Suppressor macrophage (primary cell): ENCODE data around the gene KCNIP1.

ENCODE experiments used
- DNase-seq, 4 experiments: peaks; one replicate each; pipeline ENCODE4 v3.0.0-alpha.2; 2020 to 2022

Gene KCNIP1

DNA sequence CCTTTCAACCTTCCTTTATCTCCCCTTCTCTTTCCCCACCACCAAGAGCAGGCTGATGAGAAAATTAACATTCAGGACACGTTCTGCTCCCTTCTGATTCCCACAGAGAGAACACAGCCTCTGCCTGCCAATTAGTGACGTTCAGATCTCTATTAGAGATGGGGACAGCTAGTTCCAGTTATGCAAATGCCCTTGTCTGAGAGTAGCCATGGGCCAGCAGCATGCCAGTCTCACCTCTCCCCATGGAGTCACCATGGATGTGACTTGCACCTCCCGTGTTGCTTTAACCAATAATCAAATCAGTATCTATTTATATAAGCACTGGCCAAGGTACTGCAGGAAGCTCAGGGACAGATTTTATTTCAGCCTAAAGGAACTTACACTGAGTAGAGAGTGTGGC is 61.3 kb downstream of the KCNIP1 start:
- no peak for DNase-seq

DNA sequence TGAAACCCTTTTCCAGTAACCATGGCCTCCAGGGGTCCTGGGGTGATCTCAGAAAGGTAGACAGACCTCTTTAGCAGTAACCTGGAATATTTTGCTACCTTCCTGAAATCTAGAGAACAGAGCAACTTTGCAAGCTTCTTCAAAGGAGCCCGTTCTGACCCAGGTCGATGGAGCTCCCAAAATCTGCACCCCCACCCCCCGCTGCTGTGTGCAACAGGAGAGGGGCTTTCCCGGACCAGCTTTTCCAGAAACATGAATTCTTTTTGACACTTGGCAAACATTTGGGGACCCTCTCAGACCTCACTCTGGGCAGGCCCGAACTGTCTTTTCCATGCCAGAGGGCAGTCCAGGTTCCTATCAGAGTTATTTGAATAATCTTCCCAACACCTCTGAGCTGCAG is 65.3 kb downstream of the KCNIP1 start:
- no peak for DNase-seq

DNA sequence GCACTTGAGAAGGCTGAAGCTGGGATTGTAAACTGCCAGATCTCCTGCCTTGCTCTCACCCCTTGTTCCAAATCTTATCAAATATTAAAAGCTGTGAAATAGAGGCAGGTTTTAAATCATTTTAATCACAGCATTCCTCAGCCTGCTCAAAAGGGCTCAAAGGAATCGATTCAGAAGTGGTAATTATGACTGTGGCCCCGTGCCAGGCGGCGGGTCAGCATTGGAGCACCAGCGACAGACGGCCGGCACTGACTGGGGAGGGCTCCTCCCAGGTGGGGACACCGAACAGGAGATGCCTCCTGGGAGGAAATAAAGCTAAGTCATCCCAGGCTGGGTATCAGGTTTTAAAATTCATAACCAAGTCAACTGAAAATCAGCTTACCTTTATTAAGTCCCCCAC is 66.7 kb downstream of the KCNIP1 start:
- no peak for DNase-seq

DNA sequence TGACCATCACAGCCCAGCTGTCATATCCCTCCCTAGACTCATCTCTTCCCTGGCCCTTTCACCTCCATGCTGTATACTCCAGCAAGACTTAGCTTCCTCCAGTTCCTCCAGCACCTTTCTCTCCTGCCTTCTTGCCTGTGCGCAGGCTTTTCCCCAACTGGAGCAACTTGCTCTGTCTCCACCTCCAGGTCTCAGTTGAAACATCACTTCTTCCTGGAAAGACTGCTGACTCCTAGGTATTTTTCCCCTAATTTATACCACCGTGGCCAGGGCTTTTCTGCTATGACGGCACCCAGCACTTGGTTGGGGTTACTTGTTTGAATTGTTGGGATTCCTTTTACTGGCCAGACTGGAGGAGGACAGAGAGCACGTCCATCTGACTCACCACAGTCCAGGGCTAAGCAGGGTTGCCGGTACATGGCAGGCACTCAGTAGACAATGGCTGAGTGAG is 67.5 kb downstream of the KCNIP1 start:
- DNase-seq: no peak

DNA sequence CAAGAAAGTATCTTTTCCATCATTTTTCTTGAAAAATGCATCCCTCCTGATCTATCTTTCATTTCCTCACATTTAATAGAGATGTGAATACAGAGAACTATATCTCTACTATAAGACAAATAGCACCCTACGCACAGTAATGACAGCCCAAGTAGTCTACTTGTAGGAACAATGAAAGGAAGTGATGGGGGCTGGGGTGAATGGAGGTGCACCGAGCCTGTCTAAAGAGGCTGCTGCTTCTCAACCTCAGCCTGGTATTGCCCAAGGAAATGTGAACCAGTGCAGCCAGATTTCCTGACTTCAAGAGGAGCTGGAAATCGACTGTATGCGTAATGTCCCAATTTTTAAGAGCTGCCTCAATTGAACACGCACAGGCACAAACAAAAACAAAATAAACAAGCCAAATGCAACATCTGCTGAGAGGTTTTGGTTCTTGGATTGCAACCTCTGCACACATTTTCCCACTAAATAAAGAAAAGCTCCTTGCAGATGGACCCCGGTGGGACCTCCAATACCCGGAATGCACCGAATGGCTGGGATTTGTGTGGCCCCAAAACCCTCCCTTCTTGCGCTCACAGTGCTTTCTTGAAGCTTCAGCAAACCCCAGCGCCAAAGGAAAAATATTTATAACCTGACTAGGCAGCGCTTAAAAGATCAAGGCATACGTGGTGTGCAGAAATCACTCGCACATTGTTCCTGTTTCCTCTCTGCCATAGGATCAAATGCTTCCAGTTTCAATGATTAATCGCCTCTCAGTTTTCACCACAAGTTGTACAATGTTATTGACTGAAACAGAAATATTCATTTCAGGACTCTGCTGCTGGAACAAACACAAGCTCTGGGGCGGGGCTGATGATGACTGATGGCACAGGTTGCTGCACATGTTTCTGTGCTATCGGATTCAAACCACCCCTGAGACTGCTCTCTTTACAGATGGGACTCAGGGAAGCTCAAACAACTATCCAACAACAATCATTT is 68.3 kb downstream of the KCNIP1 start:
- DNase-seq: peak; percentile 30 to 50 (median 40)

DNA sequence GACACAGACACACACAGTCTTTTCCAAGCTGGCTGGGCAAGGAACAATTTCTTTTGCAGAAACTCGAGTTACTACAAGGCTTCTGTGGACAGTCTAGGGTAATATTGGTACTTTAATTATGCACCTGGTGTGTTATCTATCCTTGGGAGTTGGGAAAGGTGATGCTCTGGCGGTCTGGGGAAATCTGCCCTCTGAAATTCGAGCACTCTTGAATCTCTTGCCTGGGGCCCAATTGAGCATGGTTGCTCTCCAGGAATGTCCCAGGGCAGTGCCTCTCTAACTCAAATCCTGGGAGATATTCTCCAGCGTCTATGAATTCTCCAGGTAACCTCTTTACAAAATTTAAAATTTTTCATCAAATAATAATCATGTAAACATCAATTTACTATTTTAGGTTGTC is 69.3 kb downstream of the KCNIP1 start:
- DNase-seq: no peak

DNA sequence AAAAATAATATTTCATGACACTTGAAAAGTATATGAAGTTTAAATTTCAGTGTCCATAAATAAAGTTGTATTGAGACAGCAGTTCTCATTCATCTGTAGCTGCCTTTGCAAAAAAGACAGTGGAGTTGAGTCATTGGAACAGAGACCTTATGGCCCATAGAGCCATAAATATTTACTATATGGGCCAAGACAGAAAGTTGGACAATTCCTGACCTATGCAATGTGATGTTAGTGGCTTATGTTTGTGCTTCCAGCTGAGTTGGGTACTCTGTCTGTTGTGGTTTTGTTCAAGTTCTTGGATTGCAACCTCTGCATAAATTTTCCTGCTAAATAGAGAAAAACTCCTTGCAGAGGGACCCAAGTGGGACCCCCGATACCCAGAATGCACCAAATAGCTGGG is 69.8 kb downstream of the KCNIP1 start:
- DNase-seq: no peak

DNA sequence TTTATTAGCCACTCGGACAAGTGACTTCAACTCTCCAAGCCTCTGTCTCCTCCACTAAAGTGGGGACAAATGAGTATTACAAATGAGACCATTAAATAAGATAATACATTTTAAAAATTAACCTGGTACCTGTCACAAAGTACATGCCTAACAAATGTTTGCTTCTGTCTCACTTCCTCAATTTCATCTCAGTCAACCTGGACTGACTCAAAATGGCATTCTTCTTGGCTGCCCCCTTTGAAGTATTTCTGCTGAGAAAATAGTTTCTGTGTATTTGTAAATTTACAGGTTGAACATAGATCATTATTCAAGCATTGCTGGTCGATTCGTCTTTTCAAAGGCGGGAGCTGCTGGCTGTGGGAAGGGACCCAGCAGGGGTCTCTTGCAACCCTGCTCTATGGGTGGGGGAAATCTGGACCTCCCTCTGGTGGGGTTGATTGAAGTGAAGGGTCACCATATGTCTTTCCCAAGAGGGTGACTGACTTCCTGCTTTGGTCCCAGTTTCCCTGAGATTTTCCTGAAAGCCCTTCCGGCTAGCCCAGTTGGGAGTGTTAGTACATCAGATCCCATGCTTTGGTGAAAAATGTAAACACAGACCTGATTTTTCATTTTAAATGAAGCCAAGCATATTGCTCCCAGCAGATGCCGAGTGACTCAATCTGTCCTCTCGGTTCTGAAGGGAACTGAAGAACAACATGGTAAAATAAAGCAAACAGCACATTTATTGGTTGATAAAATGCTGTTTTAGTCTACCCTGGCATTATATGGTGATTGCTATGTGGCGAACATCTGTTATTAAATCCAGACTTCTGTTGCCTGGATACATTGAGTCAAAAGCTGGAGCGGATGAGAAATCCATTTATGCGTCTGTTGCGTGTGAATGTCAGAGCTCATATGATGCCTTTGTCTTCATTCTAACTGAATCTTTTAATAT is 73.0 kb downstream of the KCNIP1 start:
- no peak for DNase-seq

DNA sequence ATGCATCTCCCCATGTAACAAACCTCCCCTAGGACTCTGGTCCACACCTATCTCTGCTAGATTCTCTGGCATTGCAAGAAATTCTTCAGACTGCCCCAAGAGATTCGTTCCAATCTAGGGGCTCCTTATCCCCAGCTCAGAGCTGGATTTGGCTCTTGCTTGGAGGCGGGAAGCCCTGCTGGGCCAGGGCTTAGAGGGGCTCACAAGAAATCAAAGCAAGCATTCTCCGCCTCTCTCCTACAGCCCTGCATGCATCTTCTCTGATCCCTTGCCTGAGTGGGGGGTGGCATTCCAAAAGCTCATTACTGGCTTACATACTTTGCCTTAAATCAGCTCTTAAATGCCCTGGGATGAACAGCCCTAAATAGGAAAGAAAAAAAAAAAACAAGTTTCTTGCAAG is 75.8 kb downstream of the KCNIP1 start:
- DNase-seq: no peak

DNA sequence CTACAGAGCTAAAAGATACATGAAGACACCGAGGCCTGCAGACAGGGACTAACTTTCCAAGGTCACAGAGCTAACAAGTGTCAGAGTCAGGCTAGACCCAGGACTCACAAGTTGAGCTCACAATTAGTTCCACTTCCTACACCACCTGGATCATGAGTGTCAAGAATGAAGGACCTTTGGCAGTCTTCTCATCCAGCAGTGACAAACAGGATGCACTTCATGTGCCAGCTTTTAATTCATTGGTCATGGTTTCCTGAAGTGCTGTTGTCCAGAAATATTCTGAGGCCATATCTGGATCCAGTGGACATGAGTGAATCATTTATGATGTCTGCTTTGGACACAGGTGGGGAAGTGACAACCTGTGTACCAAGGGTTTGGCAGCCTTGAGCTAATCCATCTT is 77.4 kb downstream of the KCNIP1 start:
- DNase-seq: no peak

DNA sequence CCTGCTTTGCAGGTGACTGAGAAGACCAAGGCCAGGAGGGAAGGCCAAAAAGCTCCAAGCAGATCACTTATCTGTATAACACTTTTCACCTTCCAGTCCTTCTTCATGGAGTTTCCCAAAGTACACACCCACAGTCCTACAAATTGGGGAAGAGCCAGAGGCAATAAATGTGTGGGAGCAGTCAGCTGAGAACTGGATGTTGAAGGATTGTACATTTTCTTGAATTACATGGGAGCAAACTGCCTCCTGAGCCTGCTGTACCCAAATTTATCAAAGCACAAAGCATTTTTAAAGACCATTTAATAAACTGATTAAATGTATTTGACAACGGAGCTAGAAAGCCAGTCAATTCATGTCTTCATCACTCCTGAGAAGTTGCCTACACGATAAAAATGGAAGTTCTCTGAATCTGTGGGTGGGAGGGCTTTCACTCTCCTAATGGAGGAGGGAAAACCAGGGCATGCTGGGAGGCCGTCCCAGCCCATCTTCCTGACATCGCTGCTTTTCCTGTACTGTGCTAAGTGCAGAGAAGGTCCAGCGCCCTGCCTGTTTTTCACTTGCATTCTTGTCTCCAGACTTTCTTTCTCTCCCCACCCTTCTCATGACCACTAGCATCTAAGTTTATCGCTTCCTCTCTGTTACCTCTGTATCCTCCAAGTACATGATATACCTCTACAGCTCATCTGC is 79.0 kb downstream of the KCNIP1 start:
- peak in 3 of 4 experiments; percentile 25 to 33 (median 31) for DNase-seq

DNA sequence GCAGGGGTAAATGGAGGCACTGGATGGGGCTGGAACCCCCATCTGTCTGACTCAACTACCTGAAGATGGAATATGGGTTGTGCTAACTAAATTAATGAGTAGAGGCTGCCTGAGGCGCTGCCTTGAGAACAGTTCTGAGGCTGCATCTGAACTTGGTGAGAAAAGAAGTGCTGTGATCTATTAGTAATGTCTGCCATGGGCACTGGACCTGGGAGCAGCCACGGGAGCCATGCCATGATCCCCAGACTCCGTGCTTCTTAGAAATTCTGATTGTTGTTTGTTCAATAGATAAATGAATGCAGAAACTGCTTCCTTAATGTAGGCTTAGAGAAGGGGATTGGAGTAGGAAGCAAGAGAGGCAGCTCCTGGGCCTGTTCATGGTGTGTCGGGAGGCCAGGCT is 80.2 kb downstream of the KCNIP1 start:
- DNase-seq: no peak

DNA sequence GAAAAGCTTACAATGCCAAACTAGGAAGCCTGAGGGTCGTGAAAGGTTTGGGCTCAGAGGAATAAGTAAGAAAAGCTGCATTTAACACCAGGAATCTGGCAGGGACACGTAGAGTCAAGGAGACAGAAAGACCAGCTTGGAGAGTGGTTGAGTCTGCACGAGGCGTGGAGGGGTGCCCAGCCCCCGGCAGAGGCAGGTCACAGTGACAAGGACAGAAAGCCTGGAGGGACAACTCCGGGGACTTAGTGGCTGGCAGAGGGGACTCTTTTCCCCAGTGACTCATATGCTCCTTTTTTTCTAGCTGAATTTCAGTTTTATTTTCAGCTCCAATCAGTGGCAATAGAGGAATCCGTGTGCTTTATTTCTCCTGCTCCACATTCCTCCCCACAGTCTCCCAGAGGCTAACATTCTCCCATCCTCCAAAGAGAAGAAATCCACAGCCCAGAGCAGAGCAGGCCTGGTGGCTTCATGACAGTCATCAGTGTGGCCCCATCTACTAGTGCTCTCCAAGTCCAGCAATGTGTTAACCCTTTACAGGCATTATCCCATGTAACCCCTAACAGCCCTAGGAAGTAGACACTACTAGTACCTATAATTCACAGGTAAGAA is 80.7 kb downstream of the KCNIP1 start:
- no peak for DNase-seq

DNA sequence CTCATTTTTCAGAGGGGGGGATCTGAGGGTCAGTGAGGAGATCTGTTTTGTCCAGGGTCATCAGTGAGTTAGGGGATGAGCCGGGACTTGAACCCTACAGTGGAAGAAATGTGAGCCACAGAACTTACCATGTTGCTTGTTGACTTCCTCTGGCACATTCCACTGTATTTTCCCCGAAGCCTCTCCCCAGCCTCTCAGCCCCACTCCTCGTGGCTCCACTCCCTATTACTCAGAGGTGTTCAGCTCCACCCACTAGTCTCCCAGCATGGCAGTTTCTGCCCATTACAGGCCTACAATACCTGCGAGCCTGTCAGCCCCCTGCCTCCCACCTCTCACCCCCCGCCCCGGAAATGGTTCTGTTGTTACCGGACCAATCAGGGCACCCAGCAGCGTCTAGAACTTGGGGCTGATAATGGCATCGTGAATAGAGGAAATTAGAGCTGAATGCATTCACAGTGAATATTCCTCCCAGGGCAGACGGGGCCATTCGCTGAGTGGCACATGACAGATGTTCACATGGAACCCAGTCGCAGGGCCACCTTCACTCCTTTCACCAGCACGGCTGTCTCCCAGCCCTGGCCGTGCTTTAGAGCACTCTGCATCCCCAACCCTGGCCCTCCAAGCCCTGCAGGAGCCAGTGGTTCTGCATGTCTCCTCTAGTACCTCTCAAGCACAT is 81.6 kb downstream of the KCNIP1 start:
- DNase-seq: no peak

DNA sequence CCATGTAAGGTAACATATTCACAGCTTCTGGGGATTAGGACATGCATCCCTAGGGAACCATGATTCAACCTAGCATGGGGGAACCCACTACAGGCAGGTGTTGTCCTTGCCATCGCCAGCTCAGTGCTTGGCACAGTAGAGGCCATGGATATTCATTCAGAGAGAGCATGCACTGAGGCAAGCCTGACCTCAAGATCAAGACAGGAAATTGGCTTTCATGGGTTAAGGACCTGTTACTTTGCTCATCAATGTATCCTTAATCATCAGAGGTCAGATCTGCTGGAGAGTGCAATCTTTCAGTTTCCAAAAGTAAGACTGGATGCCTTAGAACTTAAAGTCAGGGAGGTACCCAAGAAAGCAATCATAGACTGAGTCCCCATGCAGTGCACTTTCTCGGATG is 84.0 kb downstream of the KCNIP1 start:
- DNase-seq: no peak

DNA sequence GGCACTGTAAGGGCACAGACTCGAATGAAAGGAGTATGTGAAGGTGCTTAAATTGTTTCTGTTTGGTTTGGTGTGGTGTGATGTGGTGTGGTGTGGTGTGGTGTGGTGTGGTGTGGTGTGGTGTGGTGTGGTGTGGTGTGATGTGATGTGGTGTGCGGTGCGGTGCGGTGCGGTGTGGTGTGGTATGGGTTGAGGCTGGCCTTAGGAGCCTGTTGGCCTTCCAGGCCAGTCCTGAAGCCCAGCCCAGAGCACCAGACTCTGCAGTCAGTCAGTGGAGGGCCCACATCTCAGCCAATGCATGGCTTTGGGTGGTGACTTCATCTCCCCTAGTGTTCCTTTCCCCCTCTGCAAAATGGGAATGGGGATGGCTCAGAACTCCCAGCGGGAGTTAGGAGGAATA is 85.8 kb downstream of the KCNIP1 start:
- no peak for DNase-seq

DNA sequence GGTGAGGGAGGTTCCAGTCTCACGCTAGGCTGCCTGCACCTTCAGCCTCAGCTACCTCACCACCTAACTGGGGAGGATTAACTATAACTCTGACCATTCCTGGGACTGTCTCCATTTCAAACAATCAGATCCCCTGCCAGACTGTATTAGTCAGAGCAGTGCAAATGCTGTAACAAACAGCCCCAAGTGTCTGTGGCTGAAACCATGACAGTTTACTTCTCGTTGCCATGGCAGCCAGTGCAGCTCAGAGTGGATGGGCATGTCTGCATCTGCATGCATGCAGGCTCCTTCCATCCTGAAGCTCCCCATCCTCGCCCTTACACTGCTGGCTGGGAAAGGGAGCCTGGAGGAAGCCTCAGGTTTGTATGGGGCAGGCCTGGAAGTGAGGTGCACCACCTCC is 86.7 kb downstream of the KCNIP1 start:
- DNase-seq: no peak

DNA sequence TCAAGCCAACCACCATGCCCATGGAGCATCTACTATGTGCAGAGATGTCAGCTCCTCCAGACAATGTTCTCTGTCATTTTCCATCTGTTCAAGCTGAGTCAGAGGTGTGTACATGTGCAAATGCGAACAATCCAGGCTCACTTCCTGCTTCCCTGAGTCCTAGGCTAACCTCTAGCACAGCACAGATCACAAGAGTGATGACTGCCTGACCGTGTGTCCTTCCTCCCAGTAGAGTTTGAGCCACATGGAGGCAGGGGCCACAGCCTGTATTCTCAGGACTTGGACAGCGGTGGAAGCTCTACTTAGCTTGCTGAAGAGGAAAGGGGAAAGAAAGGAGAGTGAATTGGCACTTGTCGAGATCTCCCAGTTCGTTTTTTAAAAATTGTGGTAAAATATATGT is 87.2 kb downstream of the KCNIP1 start:
- DNase-seq: peak; percentile 58 to 80 (median 66)

DNA sequence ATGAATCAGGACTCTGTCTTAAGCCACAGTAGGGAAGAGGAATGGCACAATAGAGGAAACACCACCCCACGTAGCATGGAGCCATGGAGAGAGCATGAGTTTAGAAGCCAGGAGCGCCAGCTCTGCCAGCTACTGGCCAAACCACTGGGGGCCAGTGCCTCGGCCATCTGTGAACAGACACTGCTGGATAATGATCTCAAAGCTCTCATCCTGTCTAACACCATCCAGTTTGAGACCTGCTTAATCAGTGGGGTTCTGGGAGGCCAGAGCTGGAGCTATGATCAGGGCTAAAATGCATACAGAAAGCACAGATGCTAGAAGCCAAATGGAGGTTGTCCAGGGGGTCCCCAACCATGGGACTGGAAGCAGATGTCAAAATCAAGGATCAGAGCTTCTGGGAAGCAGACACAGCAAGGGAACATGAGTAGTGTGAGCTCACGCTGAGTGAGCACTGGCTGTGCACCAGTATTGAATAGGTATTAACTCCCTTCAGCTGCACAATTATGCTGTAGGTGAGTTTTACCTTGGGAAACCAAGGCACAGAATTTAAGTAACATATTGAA is 92.7 kb downstream of the KCNIP1 start:
- DNase-seq: no peak

DNA sequence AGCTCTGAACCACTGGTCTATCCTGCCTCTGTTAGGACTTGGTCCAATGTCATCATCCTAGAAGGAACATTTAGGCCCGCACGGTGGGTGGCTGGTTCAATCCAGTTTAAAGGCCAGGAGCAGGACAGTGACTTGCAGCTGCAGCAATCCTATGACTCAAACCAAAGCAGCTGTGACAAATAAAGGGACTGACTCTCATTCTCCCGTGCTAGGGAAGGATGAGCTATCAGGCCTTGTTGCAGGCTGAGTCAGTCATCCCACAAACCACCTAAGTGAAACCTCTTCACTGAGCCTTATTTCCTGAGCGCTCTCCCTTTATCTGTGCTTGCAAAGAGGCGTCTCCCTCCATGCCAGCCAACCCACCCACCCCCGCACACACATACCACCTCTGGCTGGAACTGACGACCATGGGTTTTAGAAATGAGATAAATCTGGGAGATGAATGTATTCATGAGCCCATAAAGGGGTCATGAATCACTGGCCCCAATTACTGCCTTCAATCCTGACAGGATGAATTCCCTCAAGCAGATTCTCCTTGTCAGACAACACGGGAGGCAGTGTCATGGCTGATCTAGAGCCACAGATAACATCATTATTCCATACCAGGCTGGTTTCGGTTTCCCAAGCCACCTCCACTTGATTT is 93.4 kb downstream of the KCNIP1 start:
- DNase-seq: peak; percentile 62 to 83 (median 70)

DNA sequence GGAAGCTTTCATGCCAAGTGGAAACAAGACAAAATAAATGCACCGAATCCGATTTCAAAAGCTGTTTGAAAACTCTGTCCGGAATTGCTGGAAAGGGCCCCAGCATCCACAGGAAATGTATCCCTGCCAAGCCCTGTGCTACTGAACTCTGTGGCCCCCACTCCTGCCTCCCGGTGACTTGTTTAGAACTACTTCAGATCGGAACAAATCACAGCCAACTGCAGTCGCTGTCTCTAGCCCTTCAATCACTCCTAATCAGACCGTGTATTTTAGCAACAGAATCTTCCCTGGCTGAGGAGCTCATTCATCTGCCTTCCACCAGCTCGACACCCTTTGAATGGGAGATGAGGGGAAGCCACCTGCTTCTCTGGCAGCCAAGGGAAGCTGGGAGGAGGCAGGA is 94.1 kb downstream of the KCNIP1 start:
- DNase-seq: no peak
